Astrocyte (in vitro differentiated cells and primary cell): Measurements from ENCODE around the gene FICD. TPM values are rescaled to one million over a fixed set of nuclear protein-coding genes. Genes with fewer than 3 reads are reported as not detected.

ENCODE experiments used
- DNase-seq: peaks from one replicate; pipeline ENCODE4 v3.0.0-alpha.2; 2010; ENCODE audit warnings: low read depth
- FAIRE-seq: peaks from 2 replicates; lab custom pipeline; 2011; peaks lifted over from hg19 to GRCh38; lab: Jason Lieb, UNC
- H2AFZ ChIP-seq: 2 replicates; pipeline ENCODE4 v1.6.0; 2012; ENCODE audit warnings: low read depth, low read length, inconsistent platforms
- H3K27ac ChIP-seq: 2 replicates; pipeline ENCODE4 v1.5.1; 2011; ENCODE audit warnings: low read depth, low read length, inconsistent platforms
- H3K27me3 ChIP-seq: 2 replicates; pipeline ENCODE4 v1.6.0; 2011; ENCODE audit warnings: low read length, inconsistent platforms; ENCODE audit not compliant: insufficient read depth
- H3K36me3 ChIP-seq: 2 replicates; pipeline ENCODE4 v1.5.1; 2011; ENCODE audit warnings: low read length, inconsistent platforms; ENCODE audit not compliant: insufficient read depth
- H3K4me1 ChIP-seq: 2 replicates; pipeline ENCODE4 v1.5.1; 2011; ENCODE audit warnings: low read length, inconsistent platforms; ENCODE audit not compliant: insufficient read depth
- H3K4me2 ChIP-seq: 2 replicates; pipeline ENCODE4 v1.6.0; 2012; ENCODE audit warnings: low read length, inconsistent platforms
- H3K4me3 ChIP-seq: 2 replicates; pipeline ENCODE4 v1.5.1; 2011; ENCODE audit warnings: low read depth, mild to moderate bottlenecking, low read length, inconsistent platforms; ENCODE audit not compliant: insufficient read depth
- H3K79me2 ChIP-seq: 2 replicates; pipeline ENCODE4 v1.6.0; 2012; ENCODE audit warnings: mild to moderate bottlenecking, low read length, inconsistent platforms; ENCODE audit not compliant: insufficient read depth
- H3K9ac ChIP-seq: 2 replicates; pipeline ENCODE4 v1.6.0; 2012; ENCODE audit warnings: mild to moderate bottlenecking, low read length, inconsistent platforms
- H3K9me3 ChIP-seq: 2 replicates; pipeline ENCODE4 v1.5.1; 2012; ENCODE audit warnings: low read depth, mild to moderate bottlenecking, low read length, inconsistent platforms; ENCODE audit not compliant: insufficient read depth
- H4K20me1 ChIP-seq: 2 replicates; pipeline ENCODE4 v1.6.0; 2012; ENCODE audit warnings: low read length, inconsistent platforms; ENCODE audit not compliant: insufficient read depth
- H3K27ac Mint-ChIP-seq: one replicate; pipeline ENCODE4 v1.8.0; 2021; ENCODE audit warnings: mild to moderate bottlenecking, mixed read lengths; ENCODE audit not compliant: unreplicated experiment
- H3K27me3 Mint-ChIP-seq: one replicate; pipeline ENCODE4 v1.8.0; 2021; ENCODE audit warnings: low read depth, mixed read lengths; ENCODE audit not compliant: unreplicated experiment
- H3K36me3 Mint-ChIP-seq: one replicate; pipeline ENCODE4 v1.8.0; 2021; ENCODE audit warnings: low read depth, mixed read lengths; ENCODE audit not compliant: unreplicated experiment
- H3K4me1 Mint-ChIP-seq: one replicate; pipeline ENCODE4 v1.8.0; 2021; ENCODE audit warnings: low read depth, mixed read lengths; ENCODE audit not compliant: unreplicated experiment
- H3K4me3 Mint-ChIP-seq: one replicate; pipeline ENCODE4 v1.8.0; 2021; ENCODE audit warnings: mild to moderate bottlenecking, moderate library complexity, mixed read lengths; ENCODE audit not compliant: unreplicated experiment
- H3K9me3 Mint-ChIP-seq: one replicate; pipeline ENCODE4 v1.8.0; 2021; ENCODE audit warnings: mild to moderate bottlenecking, mixed read lengths; ENCODE audit not compliant: unreplicated experiment
- EZH2 ChIP-seq: IDR thresholded peaks from 2 replicates; pipeline ENCODE4 v1.6.1; 2012; ENCODE audit warnings: mild to moderate bottlenecking, low read length, inconsistent platforms; ENCODE audit not compliant: insufficient read depth
- total RNA-seq: library from RNA; stranded (reverse); gene quantifications from 2 replicates; pipeline ENCODE4 v1.2.1, GENCODE V29; 2021
- TF ChIP-seq, protein P1 (sequence below): IDR thresholded peaks from 2 replicates; pipeline ENCODE4 v1.5.1; 2011; ENCODE audit warnings: low read depth, mild to moderate bottlenecking, inconsistent platforms, low read length, moderate library complexity; ENCODE audit not compliant: insufficient read depth

The FICD gene
- total RNA-seq, 1 donor from 2014 or later = 3.5 TPM

DNA sequence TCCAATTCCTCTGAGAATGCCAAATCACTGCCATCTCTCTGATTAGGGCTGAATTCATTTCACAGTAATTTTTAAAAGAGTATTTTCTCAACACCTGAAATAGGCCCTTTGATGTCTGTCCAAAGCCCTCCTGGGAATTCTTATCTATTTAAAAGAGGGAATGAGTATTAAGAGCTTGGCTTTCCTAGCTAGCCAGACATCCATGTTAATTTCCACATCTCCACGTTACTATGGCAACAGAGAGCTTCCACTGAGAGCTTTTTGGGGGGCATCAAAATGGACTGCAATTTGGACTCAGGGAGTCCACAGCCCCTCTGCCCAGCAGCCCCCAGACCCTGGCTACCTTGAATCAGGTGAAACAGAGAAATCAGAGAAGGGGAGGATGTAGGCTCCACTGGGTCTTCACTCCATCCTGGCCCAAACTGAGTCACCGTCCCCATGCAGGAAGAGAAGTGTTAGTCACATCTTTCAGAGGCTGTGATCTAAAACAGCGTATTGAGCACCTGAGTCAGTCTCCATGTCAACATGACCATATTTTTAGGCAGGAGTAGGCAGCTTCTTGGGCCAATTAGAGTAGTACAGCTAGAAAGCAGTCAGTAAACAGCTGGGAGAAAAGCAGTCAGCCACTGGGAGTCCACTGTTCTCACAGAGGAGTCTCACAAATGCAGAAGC lies 7.0 kb upstream of the FICD start:
- no peak for FAIRE-seq
- DNase-seq = no peak
- no peaks in the 10 kb centered on the region for H3K36me3 ChIP-seq
- no peaks in the 10 kb centered on the region for H3K79me2 ChIP-seq
- H3K27me3 ChIP-seq = no peaks in the 10 kb centered on the region
- H3K9ac ChIP-seq = no peak overlapping the region
- peaks cover 10% of the 10 kb centered on the region for H3K9me3 Mint-ChIP-seq
- no peaks in the 10 kb centered on the region for H4K20me1 ChIP-seq
- peaks cover 3% of the 10 kb centered on the region for H3K9me3 ChIP-seq
- H3K4me1 Mint-ChIP-seq = no peaks in the 10 kb centered on the region
- H3K4me2 ChIP-seq = no peak overlapping the region
- no peak overlapping the region for H3K4me3 Mint-ChIP-seq
- no peaks in the 10 kb centered on the region for H3K27me3 Mint-ChIP-seq
- no peak overlapping the region for H3K4me3 ChIP-seq
- no peak for TF ChIP-seq EZH2
- TF ChIP-seq, protein P1, sequence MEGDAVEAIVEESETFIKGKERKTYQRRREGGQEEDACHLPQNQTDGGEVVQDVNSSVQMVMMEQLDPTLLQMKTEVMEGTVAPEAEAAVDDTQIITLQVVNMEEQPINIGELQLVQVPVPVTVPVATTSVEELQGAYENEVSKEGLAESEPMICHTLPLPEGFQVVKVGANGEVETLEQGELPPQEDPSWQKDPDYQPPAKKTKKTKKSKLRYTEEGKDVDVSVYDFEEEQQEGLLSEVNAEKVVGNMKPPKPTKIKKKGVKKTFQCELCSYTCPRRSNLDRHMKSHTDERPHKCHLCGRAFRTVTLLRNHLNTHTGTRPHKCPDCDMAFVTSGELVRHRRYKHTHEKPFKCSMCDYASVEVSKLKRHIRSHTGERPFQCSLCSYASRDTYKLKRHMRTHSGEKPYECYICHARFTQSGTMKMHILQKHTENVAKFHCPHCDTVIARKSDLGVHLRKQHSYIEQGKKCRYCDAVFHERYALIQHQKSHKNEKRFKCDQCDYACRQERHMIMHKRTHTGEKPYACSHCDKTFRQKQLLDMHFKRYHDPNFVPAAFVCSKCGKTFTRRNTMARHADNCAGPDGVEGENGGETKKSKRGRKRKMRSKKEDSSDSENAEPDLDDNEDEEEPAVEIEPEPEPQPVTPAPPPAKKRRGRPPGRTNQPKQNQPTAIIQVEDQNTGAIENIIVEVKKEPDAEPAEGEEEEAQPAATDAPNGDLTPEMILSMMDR = no peak
- H3K4me1 ChIP-seq = peaks cover 3% of the 10 kb centered on the region
- H2AFZ ChIP-seq = no peak overlapping the region
- H3K36me3 Mint-ChIP-seq = no peaks in the 10 kb centered on the region
- no peak overlapping the region for H3K27ac Mint-ChIP-seq
- no peak overlapping the region for H3K27ac ChIP-seq

- no peak for TF ChIP-seq EZH2
- TF ChIP-seq, protein P1 = no peak
- no peak overlapping the region for H3K4me3 Mint-ChIP-seq
Observed at GRCh38 chr12:108509806-108510205, 5.3 kb upstream of the FICD start.

GRCh38 chr12:108510836-108511235 lies 4.2 kb upstream of the FICD start:
- Mint-ChIP-seq H3K4me3 (no peak overlapping the region), H3K9me3 (no peaks in the 10 kb centered on the region), H3K27me3 (no peaks in the 10 kb centered on the region), H3K27ac (no peak overlapping the region), H3K4me1 (no peaks in the 10 kb centered on the region), H3K36me3 (no peaks in the 10 kb centered on the region)
- FAIRE-seq (no peak), DNase-seq (no peak)
- no peaks in the 10 kb centered on the region for H3K27me3 ChIP-seq
- H4K20me1 ChIP-seq = peaks cover under 1% of the 10 kb centered on the region
- no peak overlapping the region for H2AFZ ChIP-seq
- H3K9ac ChIP-seq = no peak overlapping the region
- no peak overlapping the region for H3K27ac ChIP-seq
- H3K79me2 ChIP-seq = peaks cover 4% of the 10 kb centered on the region
- H3K4me1 ChIP-seq = peaks cover 6% of the 10 kb centered on the region
- H3K4me3 ChIP-seq = no peak overlapping the region
- TF ChIP-seq, protein P1 = no peak
- TF ChIP-seq EZH2 = no peak
- no peaks in the 10 kb centered on the region for H3K9me3 ChIP-seq
- no peaks in the 10 kb centered on the region for H3K36me3 ChIP-seq
- H3K4me2 ChIP-seq = no peak overlapping the region

More at GRCh38 chr12:108509806-108510205, 5.3 kb upstream of the FICD start:
- Histone ChIP-seq H2AFZ (no peak overlapping the region), H4K20me1 (no peaks in the 10 kb centered on the region), H3K27me3 (no peaks in the 10 kb centered on the region), H3K4me3 (no peak overlapping the region), H3K4me2 (no peak overlapping the region), H3K9me3 (no peaks in the 10 kb centered on the region), H3K36me3 (no peaks in the 10 kb centered on the region), H3K4me1 (peaks cover 3% of the 10 kb centered on the region), H3K27ac (no peak overlapping the region), H3K79me2 (no peaks in the 10 kb centered on the region), H3K9ac (no peak overlapping the region)
- DNase-seq (no peak), FAIRE-seq (no peak)
- Mint-ChIP-seq H3K27ac (no peak overlapping the region), H3K9me3 (no peaks in the 10 kb centered on the region), H3K4me1 (no peaks in the 10 kb centered on the region), H3K27me3 (no peaks in the 10 kb centered on the region), H3K36me3 (no peaks in the 10 kb centered on the region)
